Measurements from ENCODE around the gene DOCK10. TPM values are rescaled to one million over a fixed set of nuclear protein-coding genes. Genes with fewer than 3 reads are reported as not detected.

Gene DOCK10
- polyA plus RNA-seq, 1 donor (not counting 4 experiments of a cell fraction or from before 2014, with no cell fraction given) = 2.5 TPM

- TF ChIP-seq CTCF (optimal IDR thresholded peaks at IDR 0.05 in 1 of 3, IDR thresholded peaks at IDR 0.05 in 1 of 3, conservative IDR thresholded peaks at IDR 0.05 in 1 of 3; ENCODE audit: extremely low read depth in 1 of 3, insufficient read depth in 2 of 3, low read length in 3 of 3) (no peak), EZH2 (IDR thresholded peaks at IDR 0.05; ENCODE audit: low read length) (no peak)
- dilution Hi-C loops (cut with MboI; ENCODE audit: extremely low pct_ligation_motif_present, low sequenced_read_pairs) = no loop called here
- Histone ChIP-seq H3K27ac (ENCODE audit: control insufficient read depth, insufficient read depth, low read length) (no peak overlapping the region), H3K4me3 (ENCODE audit: control insufficient read depth in 2 of 3, extremely low read depth in 1 of 3, insufficient read depth in 2 of 3, low read depth in 1 of 3, low read length in 3 of 3) (no peak overlapping the region), H3K9me3 (ENCODE audit: control insufficient read depth, low read depth, low read length) (no peaks in the 10 kb centered on the region), H3K9ac (ENCODE audit: control insufficient read depth, extremely low read depth, insufficient read depth, low read length) (no peak overlapping the region), H3K4me1 (ENCODE audit: control insufficient read depth, extremely low read depth, insufficient read depth, low read length) (peaks cover 6% of the 10 kb centered on the region), H3K36me3 (ENCODE audit: control insufficient read depth in 2 of 2, extremely low read depth in 1 of 2, insufficient read depth in 2 of 2, low read length in 2 of 2) (no peaks in the 10 kb centered on the region), H3K9me1 (ENCODE audit: control insufficient read depth, extremely low read depth, insufficient read depth, low read length) (no peaks in the 10 kb centered on the region), H3K27me3 (ENCODE audit: control insufficient read depth, extremely low read depth, insufficient read depth, low read length) (no peaks in the 10 kb centered on the region), H2AFZ (ENCODE audit: control insufficient read depth, low read length) (no peak overlapping the region), H3K79me2 (ENCODE audit: control insufficient read depth, insufficient read depth, low read length) (no peaks in the 10 kb centered on the region), H4K20me1 (ENCODE audit: control insufficient read depth, extremely low read depth, insufficient read depth, low read length) (no peaks in the 10 kb centered on the region), H3K4me2 (ENCODE audit: control insufficient read depth, extremely low read depth, insufficient read depth, low read depth, low read length) (no peak overlapping the region)
- no peak for DNase-seq (ENCODE audit: low read depth, low spot score)
- no peak for FAIRE-seq
Observed at GRCh38 chr2:225030893-225031292, 11.4 kb downstream of the DOCK10 start.

- H3K4me2 ChIP-seq (ENCODE audit: control insufficient read depth, extremely low read depth, insufficient read depth, low read depth, low read length) = no peak overlapping the region
- FAIRE-seq = no peak
- H3K4me3 ChIP-seq (ENCODE audit: control insufficient read depth in 2 of 3, extremely low read depth in 1 of 3, insufficient read depth in 2 of 3, low read depth in 1 of 3, low read length in 3 of 3) = no peak overlapping the region
- peaks cover 6% of the 10 kb centered on the region for H3K4me1 ChIP-seq (ENCODE audit: control insufficient read depth, extremely low read depth, insufficient read depth, low read length)
- H3K9ac ChIP-seq (ENCODE audit: control insufficient read depth, extremely low read depth, insufficient read depth, low read length) = no peak overlapping the region
- no peak for DNase-seq (ENCODE audit: low read depth, low spot score)
- no peaks in the 10 kb centered on the region for H3K79me2 ChIP-seq (ENCODE audit: control insufficient read depth, insufficient read depth, low read length)
- dilution Hi-C loops (cut with MboI; ENCODE audit: extremely low pct_ligation_motif_present, low sequenced_read_pairs) = no loop called here
- no peak overlapping the region for H2AFZ ChIP-seq (ENCODE audit: control insufficient read depth, low read length)
- H3K27ac ChIP-seq (ENCODE audit: control insufficient read depth, insufficient read depth, low read length) = no peak overlapping the region
- TF ChIP-seq EZH2 (IDR thresholded peaks at IDR 0.05; ENCODE audit: low read length) (no peak), CTCF (optimal IDR thresholded peaks at IDR 0.05 in 1 of 3, IDR thresholded peaks at IDR 0.05 in 1 of 3, conservative IDR thresholded peaks at IDR 0.05 in 1 of 3; ENCODE audit: extremely low read depth in 1 of 3, insufficient read depth in 2 of 3, low read length in 3 of 3) (no peak)
- no peaks in the 10 kb centered on the region for H3K9me1 ChIP-seq (ENCODE audit: control insufficient read depth, extremely low read depth, insufficient read depth, low read length)
- H4K20me1 ChIP-seq (ENCODE audit: control insufficient read depth, extremely low read depth, insufficient read depth, low read length) = no peaks in the 10 kb centered on the region
- no peaks in the 10 kb centered on the region for H3K27me3 ChIP-seq (ENCODE audit: control insufficient read depth, extremely low read depth, insufficient read depth, low read length)
- no peaks in the 10 kb centered on the region for H3K9me3 ChIP-seq (ENCODE audit: control insufficient read depth, low read depth, low read length)
- no peaks in the 10 kb centered on the region for H3K36me3 ChIP-seq (ENCODE audit: control insufficient read depth in 2 of 2, extremely low read depth in 1 of 2, insufficient read depth in 2 of 2, low read length in 2 of 2)
Observed at GRCh38 chr2:225030203-225030602, 12.1 kb downstream of the DOCK10 start.
